ENCODE measurements around the gene LRRC71.

LRRC71 gene

GRCh38 chr1:156908541-156908940 is 11.9 kb upstream of the LRRC71 start:
- no peak for DNase-seq

- no peak for DNase-seq
These were observed 11.5 kb upstream of the LRRC71 start for GRCh38 chr1:156908955-156909354.

- DNase-seq, result no peak
These were observed 10.8 kb upstream of the LRRC71 start for GRCh38 chr1:156909671-156910070.

GRCh38 chr1:156910309-156910782 is 10.1 kb upstream of the LRRC71 start:
- DNase-seq, result no peak

GRCh38 chr1:156911577-156912298 is 8.7 kb upstream of the LRRC71 start:
- no peak for DNase-seq

GRCh38 chr1:156912310-156912709 is 8.1 kb upstream of the LRRC71 start:
- DNase-seq, result no peak

GRCh38 chr1:156912861-156913808 is 7.3 kb upstream of the LRRC71 start:
- no peak for DNase-seq

- DNase-seq, result no peak
These were observed 6.5 kb upstream of the LRRC71 start for GRCh38 chr1:156913809-156914387.

- peak; percentile 46 for DNase-seq
These were observed 6.0 kb upstream of the LRRC71 start for GRCh38 chr1:156914440-156914856.

- DNase-seq, result no peak
These were observed 659 bp downstream of the LRRC71 start for GRCh38 chr1:156921053-156921529.

- no peak for DNase-seq
These were observed 2.7 kb downstream of the LRRC71 start for GRCh38 chr1:156922986-156923669.

GRCh38 chr1:156923670-156924477 is 3.4 kb downstream of the LRRC71 start:
- no peak for DNase-seq

- DNase-seq, result no peak
These were observed 4.2 kb downstream of the LRRC71 start for GRCh38 chr1:156924478-156925153.

- no peak for DNase-seq
These were observed 5.0 kb downstream of the LRRC71 start for GRCh38 chr1:156925154-156926010.

- DNase-seq, result peak; percentile 73
These were observed 5.7 kb downstream of the LRRC71 start for GRCh38 chr1:156926175-156926574.

- DNase-seq, result peak; percentile 16
These were observed 6.3 kb downstream of the LRRC71 start for GRCh38 chr1:156926695-156927094.

- peak; percentile 61 for DNase-seq
These were observed 7.0 kb downstream of the LRRC71 start for GRCh38 chr1:156927215-156928042.

GRCh38 chr1:156928043-156928602 is 7.7 kb downstream of the LRRC71 start:
- no peak for DNase-seq
